Glutamatergic neuron (in vitro differentiated cells): ENCODE results near the gene EXOSC9. TPM values are rescaled to one million over a fixed set of nuclear protein-coding genes. Genes with fewer than 3 reads are reported as not detected.

ENCODE experiments used
- DNase-seq: peaks from one replicate; pipeline ENCODE4 v3.0.0; 2022
- H3K27ac Mint-ChIP-seq: one replicate; pipeline ENCODE4 v1.8.0; 2020; ENCODE audit warnings: mild to moderate bottlenecking, mixed read lengths, inconsistent platforms; ENCODE audit not compliant: unreplicated experiment
- H3K27me3 Mint-ChIP-seq: one replicate; pipeline ENCODE4 v1.8.0; 2020; ENCODE audit warnings: mild to moderate bottlenecking, moderate library complexity, mixed read lengths, inconsistent platforms; ENCODE audit not compliant: unreplicated experiment
- H3K36me3 Mint-ChIP-seq: one replicate; pipeline ENCODE4 v1.8.0; 2020; ENCODE audit warnings: mild to moderate bottlenecking, mixed read lengths, inconsistent platforms; ENCODE audit not compliant: unreplicated experiment
- H3K4me1 Mint-ChIP-seq: one replicate; pipeline ENCODE4 v1.8.0; 2020; ENCODE audit warnings: mild to moderate bottlenecking, low read depth, mixed read lengths, inconsistent platforms; ENCODE audit not compliant: unreplicated experiment
- H3K4me3 Mint-ChIP-seq: one replicate; pipeline ENCODE4 v1.8.0; 2020; ENCODE audit warnings: mild to moderate bottlenecking, mixed read lengths, inconsistent platforms; ENCODE audit not compliant: unreplicated experiment
- H3K9me3 Mint-ChIP-seq: one replicate; pipeline ENCODE4 v1.8.0; 2020; ENCODE audit warnings: mild to moderate bottlenecking, moderate library complexity, mixed read lengths, inconsistent platforms; ENCODE audit not compliant: unreplicated experiment
- CTCF ChIP-seq: fragments of 200-600 bp; sonication (generic); IDR thresholded peaks from one replicate; pipeline ENCODE4 v1.5.0; 2021; ENCODE audit not compliant: partially characterized antibody, unreplicated experiment
- total RNA-seq: library from RNA; stranded (reverse); fragmentation: NEBNext Ultra II Directional; extraction: Animal tissue kit (Norgen Biotek cat#: 25700); gene quantifications from one replicate; pipeline ENCODE4 v1.2.1, GENCODE V29; 2021; ENCODE audit not compliant: unreplicated experiment

The EXOSC9 gene
- total RNA-seq, 1 donor from 2014 or later: 25.4 TPM

DNA sequence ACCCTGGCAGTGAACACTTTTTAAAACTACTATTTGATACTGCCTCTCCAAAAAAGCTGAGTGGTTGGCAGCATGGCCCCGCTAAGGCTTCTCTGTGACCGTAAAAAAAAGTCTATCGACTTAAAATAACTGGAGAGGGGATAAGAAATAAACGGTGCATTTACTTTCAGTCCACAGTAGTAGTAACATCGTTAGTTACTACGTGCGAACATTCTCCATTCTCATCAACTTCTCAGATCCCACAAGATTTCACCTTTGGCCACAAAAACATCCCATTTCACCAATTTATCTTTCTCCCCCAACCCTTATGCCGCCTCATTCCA is 524 bp upstream of the EXOSC9 start:
- H3K27ac Mint-ChIP-seq: peak overlapping the region; percentile 95
- peaks cover 8% of the 10 kb centered on the region for H3K9me3 Mint-ChIP-seq
- H3K36me3 Mint-ChIP-seq: no peaks in the 10 kb centered on the region
- peaks cover 4% of the 10 kb centered on the region for H3K27me3 Mint-ChIP-seq
- H3K4me1 Mint-ChIP-seq: peaks cover 6% of the 10 kb centered on the region
- no peak for TF ChIP-seq CTCF
- no peak for DNase-seq
- H3K4me3 Mint-ChIP-seq: peak overlapping the region; percentile 92

- peak overlapping the region; percentile 95 for H3K27ac Mint-ChIP-seq
- no peaks in the 10 kb centered on the region for H3K36me3 Mint-ChIP-seq
- peaks cover 4% of the 10 kb centered on the region for H3K27me3 Mint-ChIP-seq
- DNase-seq: no peak
- peaks cover 2% of the 10 kb centered on the region for H3K4me1 Mint-ChIP-seq
- H3K4me3 Mint-ChIP-seq: peak overlapping the region; percentile 92
- H3K9me3 Mint-ChIP-seq: peaks cover 8% of the 10 kb centered on the region
- no peak for TF ChIP-seq CTCF
Measured at GRCh38 chr4:121801715-121802075, 572 bp downstream of the EXOSC9 start.

DNA sequence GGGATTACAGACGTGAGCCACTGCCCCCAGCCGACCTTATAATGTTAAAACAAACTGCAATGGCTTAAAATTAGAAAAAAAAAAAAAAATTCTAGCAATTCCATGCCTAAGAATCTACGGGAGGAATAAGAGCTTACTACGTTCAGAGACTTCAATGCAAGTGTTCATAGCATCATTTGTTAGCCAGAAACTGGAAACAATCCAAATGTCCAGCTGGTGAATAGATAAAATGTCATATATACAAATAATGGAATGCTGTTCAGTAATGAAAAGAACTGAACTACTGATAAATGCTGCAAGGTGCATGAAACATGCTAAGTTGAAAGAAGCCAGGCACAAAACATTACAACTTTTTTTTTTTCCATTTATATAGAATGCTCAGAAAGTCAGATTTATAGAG is 5.3 kb downstream of the EXOSC9 start:
- no peaks in the 10 kb centered on the region for H3K27me3 Mint-ChIP-seq
- DNase-seq: no peak
- peaks cover under 1% of the 10 kb centered on the region for H3K9me3 Mint-ChIP-seq
- TF ChIP-seq CTCF: no peak
- H3K4me3 Mint-ChIP-seq: no peak overlapping the region
- no peaks in the 10 kb centered on the region for H3K36me3 Mint-ChIP-seq
- no peak overlapping the region for H3K27ac Mint-ChIP-seq
- H3K4me1 Mint-ChIP-seq: peaks cover 2% of the 10 kb centered on the region

- H3K4me3 Mint-ChIP-seq: no peak overlapping the region
- no peaks in the 10 kb centered on the region for H3K4me1 Mint-ChIP-seq
- peaks cover 2% of the 10 kb centered on the region for H3K27me3 Mint-ChIP-seq
- no peak for TF ChIP-seq CTCF
- H3K27ac Mint-ChIP-seq: no peak overlapping the region
- DNase-seq: no peak
- no peaks in the 10 kb centered on the region for H3K36me3 Mint-ChIP-seq
- H3K9me3 Mint-ChIP-seq: no peaks in the 10 kb centered on the region
Measured at GRCh38 chr4:121811122-121811521, 10.0 kb downstream of the EXOSC9 start.

GRCh38 chr4:121814756-121815155 is 13.6 kb downstream of the EXOSC9 start:
- Mint-ChIP-seq H3K9me3 (peaks cover 2% of the 10 kb centered on the region), H3K27me3 (peaks cover 2% of the 10 kb centered on the region), H3K36me3 (no peaks in the 10 kb centered on the region), H3K4me1 (no peaks in the 10 kb centered on the region), H3K4me3 (no peak overlapping the region), H3K27ac (no peak overlapping the region)
- TF ChIP-seq CTCF: no peak
- DNase-seq: no peak
